Suppressor macrophage treated with lipopolysaccharide for 1 hour (primary cell): ENCODE data around the gene CSNK1G1.

Experiments
- DNase-seq, 3 donors: peaks; one replicate each; pipeline ENCODE4 v3.0.0-alpha.2; 2020 to 2022

The CSNK1G1 gene

GRCh38 chr15:64187396-64188191 is 168.4 kb downstream of the CSNK1G1 start:
- no peak for DNase-seq

DNA sequence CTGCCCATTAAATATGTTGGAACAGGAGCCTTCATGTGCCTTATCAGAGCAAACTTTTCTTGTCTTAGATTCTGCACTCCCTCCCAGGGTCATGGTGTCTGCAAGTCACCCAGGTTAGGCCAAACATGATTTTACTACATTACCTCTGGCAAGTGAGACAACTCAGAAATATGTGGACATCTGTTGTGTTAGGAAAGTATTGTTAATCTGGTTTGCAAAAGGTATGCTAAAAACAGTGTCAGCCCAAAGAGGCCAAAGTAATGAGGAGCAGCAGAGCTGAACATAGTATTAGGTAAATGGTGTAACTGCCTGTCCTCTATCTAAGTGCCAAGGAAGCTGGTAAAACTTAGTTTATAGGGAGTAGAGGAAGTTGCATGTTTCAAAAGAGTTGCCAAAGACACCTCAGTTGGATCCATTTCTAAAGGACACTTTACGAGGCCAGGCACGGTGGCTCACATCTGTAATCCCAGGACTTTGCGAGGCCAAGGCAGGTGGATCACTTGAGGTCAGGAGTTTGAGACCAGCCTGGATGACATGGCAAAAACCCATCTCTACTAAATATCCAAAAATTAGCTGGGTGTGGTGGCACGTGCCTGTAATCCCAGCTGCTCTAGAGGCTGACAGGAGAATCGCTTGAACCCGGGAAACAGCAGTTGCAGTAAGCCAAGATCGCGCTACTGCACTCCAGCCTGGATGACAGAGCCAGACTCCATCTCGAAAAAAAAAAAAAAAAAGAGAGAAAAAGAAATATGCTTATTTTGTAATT is 170.6 kb downstream of the CSNK1G1 start:
- no peak for DNase-seq

DNA sequence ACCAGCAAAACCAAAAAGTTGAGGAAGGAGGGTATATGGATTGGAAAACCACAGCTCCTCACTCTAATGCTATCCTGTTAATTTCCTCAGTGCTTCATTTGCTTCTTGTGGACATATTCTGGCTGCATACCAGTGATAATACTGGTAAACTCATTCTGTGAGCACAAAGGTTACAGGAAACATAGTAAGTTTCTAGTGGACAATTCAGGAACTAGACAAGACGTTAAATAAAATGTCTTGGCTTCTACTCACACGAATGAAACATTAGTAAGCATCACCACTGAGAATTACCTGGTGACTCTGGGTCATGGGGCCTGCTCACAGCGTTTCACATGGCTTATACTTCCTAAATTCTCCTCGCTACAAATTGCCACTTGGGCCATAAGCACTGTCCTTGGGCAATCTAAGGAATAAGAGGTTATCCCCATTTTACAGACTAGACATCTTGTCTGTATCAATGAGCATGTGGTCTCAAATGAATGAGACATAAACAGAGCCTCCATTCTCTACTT is 173.1 kb downstream of the CSNK1G1 start:
- peak; percentile 33 to 50 (median 44) for DNase-seq

GRCh38 chr15:64180235-64180824 is 175.6 kb downstream of the CSNK1G1 start:
- no peak for DNase-seq

DNA sequence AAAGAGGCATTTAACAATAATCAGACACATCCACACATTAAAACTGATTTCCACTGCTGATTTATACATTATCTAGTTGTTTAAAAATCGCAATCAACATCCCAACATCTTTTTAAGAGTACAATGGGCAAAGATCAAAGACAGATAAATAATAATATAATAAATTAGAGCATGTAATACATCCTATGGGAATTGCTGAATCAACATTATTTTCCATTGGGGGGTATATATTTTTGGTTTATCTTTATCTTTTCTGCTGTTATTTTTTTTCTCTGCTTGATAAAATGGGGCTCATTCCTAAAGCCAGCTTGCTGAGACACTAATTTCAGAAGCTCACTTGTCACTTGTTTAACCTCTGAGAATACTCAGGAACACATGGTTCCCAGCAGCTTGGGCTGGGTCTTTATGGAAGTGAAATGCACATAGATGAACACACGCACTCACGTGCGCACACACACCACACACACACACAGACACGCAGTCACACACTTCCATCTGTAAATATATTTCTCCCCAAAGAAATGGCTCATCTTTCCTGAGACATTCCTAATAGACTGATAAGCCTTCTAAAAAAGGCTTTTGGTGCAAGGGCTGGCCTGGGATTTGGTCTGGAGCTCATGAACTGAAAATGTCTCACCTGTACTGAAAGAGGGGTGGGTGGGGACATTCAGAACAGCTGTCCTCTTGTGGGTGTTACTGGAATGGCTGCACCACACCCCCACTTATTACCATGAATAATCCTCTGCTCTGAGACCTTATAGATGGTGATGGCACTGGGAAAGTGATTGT is 189.7 kb downstream of the CSNK1G1 start:
- no peak for DNase-seq

GRCh38 chr15:64164436-64164835 is 191.5 kb downstream of the CSNK1G1 start:
- no peak for DNase-seq

DNA sequence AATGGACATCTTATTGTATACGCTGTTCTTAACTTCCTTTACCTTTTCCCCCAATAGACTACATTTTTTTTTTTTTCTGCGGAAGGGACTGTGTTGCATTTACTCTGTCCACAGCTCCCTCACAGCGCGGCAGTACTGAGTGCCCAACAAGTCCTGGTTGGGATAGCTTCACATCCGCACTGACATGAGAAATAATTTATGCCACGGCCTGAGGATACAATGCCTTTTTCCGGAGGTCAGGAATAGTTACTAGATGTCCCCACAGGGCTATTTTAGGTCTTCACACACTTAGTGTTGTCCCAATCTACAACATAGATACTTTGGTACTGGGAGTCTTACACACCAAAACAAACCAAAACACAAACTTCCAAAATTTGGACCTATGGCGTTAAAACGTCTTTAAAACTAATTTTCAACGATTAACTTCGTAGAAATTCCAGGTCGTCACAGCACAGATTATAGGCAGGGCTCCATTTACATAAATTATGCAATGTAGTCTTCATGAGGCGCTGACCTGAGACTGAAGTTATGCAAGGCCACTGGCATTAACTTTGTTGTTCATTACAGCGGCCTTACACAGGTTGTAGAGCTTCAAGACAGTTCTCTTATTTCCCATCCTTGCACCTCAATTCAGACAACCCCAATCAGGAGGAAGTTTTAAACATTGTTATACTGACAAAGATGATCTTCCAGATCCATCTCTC is 192.2 kb downstream of the CSNK1G1 start:
- peak; percentile 27 to 52 (median 31) for DNase-seq

DNA sequence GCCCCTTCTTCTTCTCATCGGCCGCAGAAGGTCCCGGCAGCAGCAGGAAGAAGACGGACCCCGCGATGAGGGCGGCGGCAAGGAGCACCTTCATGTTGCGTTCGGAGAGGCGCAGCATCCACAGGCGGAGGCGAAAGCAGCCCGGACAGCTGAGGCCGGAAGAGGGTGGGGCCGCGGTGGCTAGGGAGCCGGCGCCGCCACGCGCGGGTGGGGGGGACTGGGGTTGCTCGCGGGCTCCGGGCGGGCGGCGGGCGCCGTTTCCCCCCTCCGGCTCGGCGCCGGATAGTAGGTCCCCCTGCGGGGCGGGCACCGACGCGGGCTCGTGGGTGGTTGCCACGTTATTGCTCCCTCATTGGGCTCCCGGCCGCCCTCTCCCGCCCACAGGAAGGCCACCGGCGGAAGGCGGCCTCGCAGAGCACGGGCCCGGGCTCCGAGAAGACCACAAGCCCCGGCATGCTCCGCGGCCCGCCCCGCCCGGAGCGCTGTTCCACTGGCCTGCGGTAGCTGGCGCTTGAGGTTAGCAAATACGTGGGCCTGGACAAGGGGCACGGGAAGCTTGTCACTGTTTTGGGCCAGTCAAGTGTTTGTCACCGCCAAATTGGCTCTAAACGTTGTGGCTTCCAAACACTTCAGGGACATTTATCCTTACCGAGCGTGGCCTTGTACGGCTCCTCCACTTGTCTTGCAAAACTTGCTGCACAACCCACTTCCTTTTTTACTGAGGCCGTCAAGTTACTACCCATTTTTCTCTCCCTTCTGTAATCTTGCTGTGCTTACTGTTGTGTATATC is 192.9 kb downstream of the CSNK1G1 start, which contains the start of gene PPIB:
TSS of gene PPIB (minus strand) at position 154 of the 790 bp plus-strand sequence. CDS start at position 118, 36 bp downstream.
- DNase-seq: peak; percentile 99

DNA sequence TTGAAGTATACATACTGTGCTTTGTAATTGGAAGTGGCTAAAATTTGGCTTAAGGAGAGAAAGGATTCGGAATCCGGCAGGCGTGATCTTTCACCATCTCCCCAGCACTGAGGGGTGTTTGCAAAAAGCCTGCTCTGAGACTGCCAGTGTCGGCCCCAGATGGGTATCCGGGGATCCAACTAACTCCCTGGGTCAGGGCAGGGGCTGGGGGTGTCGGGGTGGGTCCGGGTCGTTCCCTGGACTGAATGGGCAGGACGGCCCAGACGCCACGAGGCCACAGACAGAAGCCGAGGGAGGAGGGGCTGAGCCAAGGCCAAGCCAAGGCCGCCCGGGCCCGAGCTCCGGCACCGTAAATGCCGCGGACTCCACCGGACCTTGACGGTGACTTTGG is 193.5 kb downstream of the CSNK1G1 start:
- no peak for DNase-seq

DNA sequence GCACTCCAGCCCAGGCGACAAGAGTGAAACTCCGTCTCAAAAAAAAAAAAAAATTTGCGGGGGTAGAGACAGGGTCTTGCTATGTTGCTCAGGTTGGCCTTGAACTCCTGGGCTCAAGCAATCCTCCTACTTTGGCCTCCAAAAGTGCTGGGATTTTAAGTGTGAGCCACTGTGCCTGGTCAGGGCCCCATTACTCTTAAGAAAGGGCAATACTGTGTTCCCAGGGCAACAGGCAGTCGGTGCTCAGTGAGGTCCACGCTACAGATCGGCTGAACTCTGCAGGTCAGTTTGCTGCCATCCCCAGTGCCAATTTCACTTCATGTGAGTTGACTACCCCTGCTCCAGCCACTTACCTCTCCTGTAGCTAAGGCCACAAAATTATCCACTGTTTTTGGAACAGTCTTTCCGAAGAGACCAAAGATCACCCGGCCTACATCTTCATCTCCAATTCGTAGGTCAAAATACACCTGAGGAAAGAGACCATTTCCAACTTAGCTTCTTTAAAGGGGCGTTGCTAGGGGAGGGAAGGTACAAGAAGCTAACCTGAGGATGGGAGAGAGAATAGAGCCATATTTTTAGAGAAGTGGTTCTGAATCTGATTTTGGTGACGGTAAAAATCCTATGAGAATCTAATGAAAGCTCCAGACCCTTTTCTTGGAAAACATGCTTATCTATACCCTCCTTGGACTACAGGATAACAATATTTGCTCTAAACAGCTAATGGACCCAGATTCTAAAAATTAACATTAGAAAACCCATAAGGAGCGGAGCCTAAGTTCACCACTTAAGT is 194.1 kb downstream of the CSNK1G1 start:
- DNase-seq: no peak

DNA sequence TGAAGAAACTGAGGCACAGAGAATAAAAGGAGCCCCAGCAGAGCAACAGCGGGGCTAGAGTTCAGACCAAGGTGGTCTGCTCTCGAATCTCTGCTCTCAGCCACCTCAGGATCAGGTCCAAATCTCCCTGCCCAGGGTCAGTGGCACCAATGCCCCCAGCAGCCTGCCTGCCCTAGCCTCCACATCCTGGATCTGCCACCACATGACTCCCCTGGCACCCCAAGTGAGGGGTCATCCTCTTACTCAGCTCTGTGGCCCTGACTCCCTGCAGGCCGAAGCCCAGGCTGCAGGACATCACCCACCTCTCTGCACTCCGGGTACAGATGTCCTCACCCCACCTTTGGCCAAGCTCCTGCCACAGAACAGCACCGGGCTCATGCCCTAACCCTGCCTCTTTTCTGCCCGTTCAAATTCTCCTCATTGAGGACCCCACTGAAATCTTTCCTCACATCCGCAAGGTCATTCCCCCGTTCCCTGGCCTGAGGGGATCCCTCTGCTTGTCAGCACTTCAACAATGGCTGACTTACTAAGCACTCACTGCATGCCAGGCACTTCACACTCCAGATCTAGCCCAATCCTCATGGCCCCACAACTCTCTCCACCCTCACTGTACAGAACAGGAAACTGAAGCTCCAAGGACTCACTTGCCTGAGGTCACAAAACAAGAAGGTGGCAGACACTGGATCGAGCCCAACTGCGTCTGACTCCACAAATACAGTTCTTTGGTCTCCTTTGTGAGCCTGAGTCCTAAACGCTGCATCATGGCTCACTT is 197.4 kb downstream of the CSNK1G1 start:
- DNase-seq: no peak

DNA sequence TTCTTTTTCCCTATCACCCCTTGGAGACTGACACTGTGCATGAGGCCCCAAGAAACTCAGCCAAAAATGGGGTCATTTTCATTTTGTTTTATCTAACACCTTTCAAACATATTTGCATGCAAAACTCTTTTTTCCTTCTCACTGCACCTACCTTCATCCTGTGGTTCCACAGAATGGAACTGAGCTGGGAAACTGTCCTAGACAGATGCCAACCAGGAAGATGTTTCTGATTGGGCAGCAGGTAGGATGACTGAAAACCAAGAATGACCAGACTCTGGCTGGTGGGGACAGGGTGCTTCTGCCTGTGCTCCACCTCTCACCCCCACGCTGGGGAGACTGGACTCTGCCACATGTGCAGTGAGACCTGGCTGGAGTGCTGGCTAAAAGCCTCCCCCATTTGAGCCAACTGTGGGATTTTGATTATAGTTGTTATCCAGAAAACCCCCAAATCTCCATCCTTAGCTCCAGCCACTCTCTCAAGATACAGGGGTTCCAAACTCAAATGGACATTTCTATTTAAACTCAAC is 198.3 kb downstream of the CSNK1G1 start:
- DNase-seq: no peak

DNA sequence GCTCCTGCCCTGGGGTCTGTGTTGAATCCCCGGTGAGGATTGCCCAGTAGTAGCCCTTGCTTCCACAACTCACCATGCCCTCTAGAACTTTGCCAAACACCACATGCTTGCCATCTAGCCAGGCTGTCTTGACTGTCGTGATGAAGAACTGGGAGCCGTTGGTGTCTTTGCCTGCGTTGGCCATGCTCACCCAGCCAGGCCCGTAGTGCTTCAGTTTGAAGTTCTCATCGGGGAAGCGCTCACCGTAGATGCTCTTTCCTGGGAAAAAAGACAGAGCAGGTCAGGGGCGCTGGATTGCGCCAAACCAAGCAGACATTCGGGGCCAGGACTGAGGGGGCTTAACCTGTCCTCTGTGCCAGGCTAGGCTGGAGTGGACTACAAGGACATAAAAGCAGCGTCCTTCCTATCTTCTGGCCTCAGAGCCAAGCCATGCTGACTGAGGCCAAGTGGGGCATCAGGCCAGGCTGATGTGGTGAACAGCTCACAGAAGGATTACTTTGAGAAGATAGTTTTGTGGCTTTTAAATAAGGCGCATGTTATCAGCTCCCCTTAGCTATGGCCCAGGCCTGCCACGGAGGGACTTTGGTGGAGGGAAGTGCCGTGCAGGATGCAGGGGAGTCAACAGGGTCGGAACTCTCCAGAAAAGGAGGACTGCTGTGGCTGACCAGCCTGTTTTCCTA is 199.2 kb downstream of the CSNK1G1 start:
- no peak for DNase-seq

- DNase-seq: no peak
Measured at GRCh38 chr15:64155802-64156651, 199.9 kb downstream of the CSNK1G1 start.

GRCh38 chr15:64153480-64154367 is 202.2 kb downstream of the CSNK1G1 start:
- peak; percentile 88 to 95 (median 93) for DNase-seq
